Neural progenitor cell (in vitro differentiated cells): Measurements from ENCODE around the gene EXOC6B. TPM values are rescaled to one million over a fixed set of nuclear protein-coding genes. Genes with fewer than 3 reads are reported as not detected.

Source experiments
- DNase-seq: peaks from one replicate; pipeline ENCODE4 v3.0.0-alpha.2; 2016; ENCODE audit warnings: low spot score
- H2AFZ ChIP-seq: fragments of 200-600 bp; sonication (generic); replicated peaks from 2 replicates; pipeline ENCODE4 v1.6.1; 2016; ENCODE audit warnings: antibody characterized with exemption
- H3F3A ChIP-seq: fragments of 200-600 bp; sonication (generic); 2 replicates; pipeline ENCODE4 v1.6.1; 2016; ENCODE audit warnings: antibody characterized with exemption, low read depth
- H3K27ac ChIP-seq: fragments of 200-600 bp; sonication (generic); 2 replicates; pipeline ENCODE4 v1.5.1; 2016; ENCODE audit warnings: mild to moderate bottlenecking
- H3K27me3 ChIP-seq: fragments of 200-600 bp; sonication (generic); 2 replicates; pipeline ENCODE4 v1.6.1; 2016; ENCODE audit warnings: mild to moderate bottlenecking, moderate library complexity
- H3K36me3 ChIP-seq: fragments of 200-600 bp; sonication (generic); 2 replicates; pipeline ENCODE4 v1.5.1; 2016
- H3K4me1 ChIP-seq: fragments of 200-600 bp; sonication (generic); 2 replicates; pipeline ENCODE4 v1.6.1; 2016; ENCODE audit warnings: mixed run types
- H3K4me2 ChIP-seq: fragments of 200-600 bp; sonication (generic); 2 replicates; pipeline ENCODE4 v1.6.1; 2016
- H3K4me3 ChIP-seq: fragments of 200-600 bp; sonication (generic); 2 replicates; pipeline ENCODE4 v1.5.1; 2016
- H3K79me2 ChIP-seq: fragments of 200-600 bp; sonication (generic); 2 replicates; pipeline ENCODE4 v1.6.1; 2016; ENCODE audit warnings: low read depth
- H3K9ac ChIP-seq: fragments of 200-600 bp; sonication (generic); 2 replicates; pipeline ENCODE4 v1.6.1; 2016
- H3K9me3 ChIP-seq: fragments of 200-600 bp; sonication (generic); 2 replicates; pipeline ENCODE4 v1.5.1; 2016; ENCODE audit warnings: low read depth
- H4K20me1 ChIP-seq: fragments of 200-600 bp; sonication (generic); 2 replicates; pipeline ENCODE4 v1.6.1; 2016; ENCODE audit warnings: low read depth
- H3K27ac Mint-ChIP-seq: 3 replicates; pipeline ENCODE4 v1.8.0; 2021; ENCODE audit warnings: mixed read lengths
- H3K27me3 Mint-ChIP-seq: 2 replicates; pipeline ENCODE4 v1.8.0; 2022; ENCODE audit warnings: low read depth, mild to moderate bottlenecking, inconsistent platforms, moderate library complexity, mixed read lengths; ENCODE audit not compliant: insufficient read depth
- H3K36me3 Mint-ChIP-seq: 3 replicates; pipeline ENCODE4 v1.8.0; 2021; ENCODE audit warnings: mixed read lengths
- H3K4me1 Mint-ChIP-seq: 3 replicates; pipeline ENCODE4 v1.8.0; 2021; ENCODE audit warnings: mixed read lengths
- H3K4me3 Mint-ChIP-seq: 3 replicates; pipeline ENCODE4 v1.8.0; 2021; ENCODE audit warnings: mild to moderate bottlenecking, moderate library complexity, mixed read lengths
- H3K9me3 Mint-ChIP-seq: 3 replicates; pipeline ENCODE4 v1.8.0; 2020; ENCODE audit warnings: mixed read lengths
- EZH2 ChIP-seq: fragments of 200-600 bp; sonication (generic); IDR thresholded peaks from 2 replicates; pipeline ENCODE4 v1.6.1; 2017; ENCODE audit warnings: antibody characterized with exemption, mild to moderate bottlenecking, moderate library complexity
- EZH2phosphoT487 ChIP-seq: fragments of 200-600 bp; sonication (generic); IDR thresholded peaks from 2 replicates; pipeline ENCODE4 v1.6.1; 2017; ENCODE audit warnings: antibody characterized with exemption
- total RNA-seq: library from RNA; depleted of rRNA; stranded (reverse); fragments of >200 nt; gene quantifications from 2 replicates; pipeline ENCODE4 v1.2.3, GENCODE V29; 2015; ENCODE audit warnings: low replicate concordance
- TF ChIP-seq, protein P1 (sequence below): fragments of 200-600 bp; sonication (generic); IDR thresholded peaks from 2 replicates; pipeline ENCODE4 v1.5.1; 2017; ENCODE audit warnings: antibody characterized with exemption, mild to moderate bottlenecking

The EXOC6B gene
- 31.1 and 41.2 TPM in 2 replicates for total RNA-seq

- H3K27me3 Mint-ChIP-seq = peaks cover 2% of the 10 kb centered on the region
- Histone ChIP-seq H3K9me3 (no peaks in the 10 kb centered on the region), H3K4me3 (peak within 1 kb of the TSS; percentile 84), H3K4me2 (peak within 1 kb of the TSS; percentile 87), H3K4me1 (peaks cover 11% of the 10 kb centered on the region), H3K27ac (no peak within 1 kb of the TSS), H2AFZ (peak within 1 kb of the TSS; percentile 89), H3K27me3 (no peaks in the 10 kb centered on the region), H4K20me1 (no peaks in the 10 kb centered on the region), H3K79me2 (peaks cover 46% of the 10 kb centered on the region), H3F3A (no peaks in the 10 kb centered on the region), H3K36me3 (no peaks in the 10 kb centered on the region), H3K9ac (peak within 1 kb of the TSS; percentile 73)
- TF ChIP-seq, protein P1, sequence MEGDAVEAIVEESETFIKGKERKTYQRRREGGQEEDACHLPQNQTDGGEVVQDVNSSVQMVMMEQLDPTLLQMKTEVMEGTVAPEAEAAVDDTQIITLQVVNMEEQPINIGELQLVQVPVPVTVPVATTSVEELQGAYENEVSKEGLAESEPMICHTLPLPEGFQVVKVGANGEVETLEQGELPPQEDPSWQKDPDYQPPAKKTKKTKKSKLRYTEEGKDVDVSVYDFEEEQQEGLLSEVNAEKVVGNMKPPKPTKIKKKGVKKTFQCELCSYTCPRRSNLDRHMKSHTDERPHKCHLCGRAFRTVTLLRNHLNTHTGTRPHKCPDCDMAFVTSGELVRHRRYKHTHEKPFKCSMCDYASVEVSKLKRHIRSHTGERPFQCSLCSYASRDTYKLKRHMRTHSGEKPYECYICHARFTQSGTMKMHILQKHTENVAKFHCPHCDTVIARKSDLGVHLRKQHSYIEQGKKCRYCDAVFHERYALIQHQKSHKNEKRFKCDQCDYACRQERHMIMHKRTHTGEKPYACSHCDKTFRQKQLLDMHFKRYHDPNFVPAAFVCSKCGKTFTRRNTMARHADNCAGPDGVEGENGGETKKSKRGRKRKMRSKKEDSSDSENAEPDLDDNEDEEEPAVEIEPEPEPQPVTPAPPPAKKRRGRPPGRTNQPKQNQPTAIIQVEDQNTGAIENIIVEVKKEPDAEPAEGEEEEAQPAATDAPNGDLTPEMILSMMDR = no peak
- TF ChIP-seq EZH2phosphoT487 (no peak), EZH2 (no peak)
- H3K4me3 Mint-ChIP-seq = peak within 1 kb of the TSS; percentile 100
- H3K4me1 Mint-ChIP-seq = peaks cover 17% of the 10 kb centered on the region
- peaks cover 10% of the 10 kb centered on the region for H3K36me3 Mint-ChIP-seq
- H3K9me3 Mint-ChIP-seq = peaks cover 3% of the 10 kb centered on the region
- peak; percentile 97 for DNase-seq
- H3K27ac Mint-ChIP-seq = peak within 1 kb of the TSS; percentile 99
Observed at GRCh38 chr2:72825257-72826155, at the start of gene EXOC6B. Gene EXOC6B (minus strand): TSS chr2:72826033.

DNA sequence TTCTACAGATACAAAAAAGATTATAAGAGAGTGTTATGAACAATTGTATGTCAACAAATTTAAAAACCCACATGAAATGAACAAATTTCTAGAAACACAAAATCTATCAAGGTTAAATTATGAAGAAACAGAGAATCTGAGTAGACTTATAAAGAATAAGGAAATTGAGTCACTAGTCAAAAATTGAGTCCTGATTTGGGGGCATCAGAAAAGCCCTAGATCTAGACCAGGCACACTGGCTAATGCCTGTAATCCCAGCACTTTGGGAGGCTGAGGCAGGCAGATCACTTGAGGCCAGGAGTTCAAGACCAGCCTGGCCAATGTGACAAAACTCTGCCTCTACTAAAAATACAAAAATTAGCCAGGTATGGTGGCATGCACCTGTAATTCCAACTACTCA is 46.0 kb upstream of the EXOC6B start:
- Histone ChIP-seq H3F3A (no peaks in the 10 kb centered on the region), H3K27me3 (peaks cover 30% of the 10 kb centered on the region), H3K27ac (no peak overlapping the region), H3K4me3 (no peak overlapping the region), H3K4me1 (no peaks in the 10 kb centered on the region), H3K36me3 (no peaks in the 10 kb centered on the region), H3K4me2 (no peak overlapping the region), H2AFZ (no peak overlapping the region), H3K79me2 (no peaks in the 10 kb centered on the region), H3K9me3 (no peaks in the 10 kb centered on the region), H3K9ac (no peak overlapping the region), H4K20me1 (no peaks in the 10 kb centered on the region)
- TF ChIP-seq EZH2 (no peak), EZH2phosphoT487 (no peak)
- TF ChIP-seq, protein P1 = no peak
- DNase-seq = no peak
- H3K4me3 Mint-ChIP-seq = no peak overlapping the region
- H3K36me3 Mint-ChIP-seq = no peaks in the 10 kb centered on the region
- peaks cover 9% of the 10 kb centered on the region for H3K9me3 Mint-ChIP-seq
- no peaks in the 10 kb centered on the region for H3K4me1 Mint-ChIP-seq
- no peak overlapping the region for H3K27ac Mint-ChIP-seq
- H3K27me3 Mint-ChIP-seq = no peaks in the 10 kb centered on the region

DNA sequence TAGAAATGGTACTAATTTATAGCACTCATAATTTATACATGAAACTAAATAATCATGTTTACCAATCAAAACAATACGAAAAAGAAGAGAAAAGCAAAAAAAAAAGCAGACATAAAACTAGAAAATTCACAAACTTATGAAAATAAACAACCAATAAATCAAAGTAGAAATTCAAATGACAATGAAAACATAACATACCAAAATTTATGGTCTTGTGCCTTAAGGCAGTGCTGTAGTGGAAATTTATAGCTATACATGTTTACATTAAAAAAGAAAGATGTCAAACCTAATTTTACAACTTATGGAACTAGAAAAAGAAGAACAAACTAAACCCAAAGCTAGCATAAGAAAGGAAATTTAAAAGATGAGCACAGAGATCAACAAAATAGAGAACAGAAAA is 45.2 kb upstream of the EXOC6B start:
- no peak overlapping the region for H2AFZ ChIP-seq
- peaks cover 9% of the 10 kb centered on the region for H3K9me3 Mint-ChIP-seq
- H3K4me3 Mint-ChIP-seq = no peak overlapping the region
- no peaks in the 10 kb centered on the region for H4K20me1 ChIP-seq
- no peaks in the 10 kb centered on the region for H3K4me1 Mint-ChIP-seq
- no peak for TF ChIP-seq EZH2
- TF ChIP-seq, protein P1 = no peak
- no peak for TF ChIP-seq EZH2phosphoT487
- H3K27me3 ChIP-seq = peaks cover 22% of the 10 kb centered on the region
- H3K4me3 ChIP-seq = no peak overlapping the region
- H3K27ac ChIP-seq = no peak overlapping the region
- no peak overlapping the region for H3K9ac ChIP-seq
- H3K79me2 ChIP-seq = no peaks in the 10 kb centered on the region
- H3F3A ChIP-seq = no peaks in the 10 kb centered on the region
- no peak for DNase-seq
- H3K27ac Mint-ChIP-seq = no peak overlapping the region
- no peaks in the 10 kb centered on the region for H3K9me3 ChIP-seq
- H3K36me3 Mint-ChIP-seq = no peaks in the 10 kb centered on the region
- no peaks in the 10 kb centered on the region for H3K27me3 Mint-ChIP-seq
- H3K4me2 ChIP-seq = no peak overlapping the region
- no peaks in the 10 kb centered on the region for H3K36me3 ChIP-seq
- H3K4me1 ChIP-seq = no peaks in the 10 kb centered on the region
